ENCODE results near the gene NUP188. TPM values are rescaled to one million over a fixed set of nuclear protein-coding genes. Genes with fewer than 3 reads are reported as not detected.
A peak's percentile ranks its signal among the peaks of the same experiment; 100 is the strongest.

NUP188 gene
- total and polyA plus RNA-seq, 4 donors, result 6.9 to 34.7 (median 19.2) TPM

- TF ChIP-seq RXRA (IDR thresholded peaks at IDR 0.05) (peak; percentile 29 to 44), ZBTB33 (IDR thresholded peaks at IDR 0.05) (no peak), YY1 (IDR thresholded peaks at IDR 0.05) (peak; percentile 88), EGR1 (IDR thresholded peaks at IDR 0.05; ENCODE audit: low read depth in 2 of 2) (peak in 1 of 2 donors; percentile 27), HNF4A (conservative IDR thresholded peaks at IDR 0.05) (peak; percentile 33 to 38), TAF1 (conservative IDR thresholded peaks at IDR 0.05) (peak; percentile 44), MAX (IDR thresholded peaks at IDR 0.05) (no peak), RAD21 (IDR thresholded peaks at IDR 0.05) (peak; percentile 32 to 43), JUND (IDR thresholded peaks at IDR 0.05) (peak in 1 of 2 donors; percentile 24), NR2F2 (IDR thresholded peaks at IDR 0.05) (no peak)
Observed at GRCh38 chr9:129036241-129036922, 88.9 kb downstream of the NUP188 start, which contains the start of gene MIGA2 (continued).

- Histone ChIP-seq H3K9ac (ENCODE audit: low read depth in 1 of 2, low read length in 2 of 2) (peak overlapping the region; percentile 33 to 61), H3K4me3 (ENCODE audit: low read depth in 1 of 3, low read length in 3 of 3) (peak overlapping the region; percentile 86 to 96 (median 87)), H3K4me1 (ENCODE audit: control insufficient read depth in 4 of 4, insufficient read depth in 4 of 4, low read length in 3 of 4) (peaks cover 10 to 24% (median 19%) of the 10 kb centered on the region in 4 donors), H3K36me3 (ENCODE audit: control insufficient read depth in 4 of 4, insufficient read depth in 3 of 4, low read depth in 1 of 4, low read length in 3 of 4) (peaks cover 0 to 5% (median 1%) of the 10 kb centered on the region in 4 donors), H3K27ac (ENCODE audit: low read depth in 1 of 2, low read length in 2 of 2) (no peak overlapping the region), H3K9me3 (ENCODE audit: control insufficient read depth in 4 of 4, low read length in 3 of 4) (no peaks in the 10 kb centered on the region), H3K27me3 (ENCODE audit: control insufficient read depth in 4 of 4, insufficient read depth in 4 of 4, low read length in 3 of 4) (no peaks in the 10 kb centered on the region)
- no peak for TF ChIP-seq FOXA1 (IDR thresholded peaks at IDR 0.05)
- no peak for TF ChIP-seq RAD21 (IDR thresholded peaks at IDR 0.05)
- no peak for TF ChIP-seq GABPA (IDR thresholded peaks at IDR 0.05 in 1 of 2, conservative IDR thresholded peaks at IDR 0.05 in 1 of 2)
- no peak for TF ChIP-seq EGR1 (IDR thresholded peaks at IDR 0.05; ENCODE audit: low read depth in 2 of 2)
- no peak for TF ChIP-seq SP1 (IDR thresholded peaks at IDR 0.05)
- no peak for TF ChIP-seq CTCF (IDR thresholded peaks at IDR 0.05; ENCODE audit: low read depth, low read length, missing input control)
- no peak for TF ChIP-seq FOXA2 (IDR thresholded peaks at IDR 0.05)
- 15% methylated on average over 32 of the region's 32 CpGs for WGBS
- DNase-seq (ENCODE audit: low spot score), result peak; percentile 52
Observed at GRCh38 chr9:129036923-129037766, 89.6 kb downstream of the NUP188 start.

- no peak for DNase-seq (ENCODE audit: low spot score)
- Histone ChIP-seq H3K9ac (ENCODE audit: low read depth in 1 of 2, low read length in 2 of 2) (no peak overlapping the region), H3K4me1 (ENCODE audit: control insufficient read depth in 4 of 4, insufficient read depth in 4 of 4, low read length in 3 of 4) (peaks cover 10 to 24% (median 19%) of the 10 kb centered on the region in 4 donors), H3K4me3 (ENCODE audit: low read depth in 1 of 3, low read length in 3 of 3) (peak overlapping the region in 1 of 3 donors; percentile 96), H3K27me3 (ENCODE audit: control insufficient read depth in 4 of 4, insufficient read depth in 4 of 4, low read length in 3 of 4) (no peaks in the 10 kb centered on the region), H3K9me3 (ENCODE audit: control insufficient read depth in 4 of 4, low read length in 3 of 4) (no peaks in the 10 kb centered on the region), H3K36me3 (ENCODE audit: control insufficient read depth in 4 of 4, insufficient read depth in 3 of 4, low read depth in 1 of 4, low read length in 3 of 4) (peaks cover 0 to 11% (median 4%) of the 10 kb centered on the region in 4 donors), H3K27ac (ENCODE audit: low read depth in 1 of 2, low read length in 2 of 2) (no peak overlapping the region)
- 61% methylated on average over 6 of the region's 6 CpGs for WGBS
- TF ChIP-seq GABPA (IDR thresholded peaks at IDR 0.05 in 1 of 2, conservative IDR thresholded peaks at IDR 0.05 in 1 of 2) (no peak), YY1 (IDR thresholded peaks at IDR 0.05) (no peak), REST (IDR thresholded peaks at IDR 0.05) (no peak), EGR1 (IDR thresholded peaks at IDR 0.05; ENCODE audit: low read depth in 2 of 2) (no peak), RXRA (IDR thresholded peaks at IDR 0.05) (no peak), HNF4A (conservative IDR thresholded peaks at IDR 0.05) (no peak), FOXA2 (IDR thresholded peaks at IDR 0.05) (no peak), ATF3 (IDR thresholded peaks at IDR 0.05) (no peak), ZBTB33 (IDR thresholded peaks at IDR 0.05) (no peak), SP1 (IDR thresholded peaks at IDR 0.05) (no peak), TAF1 (conservative IDR thresholded peaks at IDR 0.05) (no peak)
Observed at GRCh38 chr9:129037767-129038098, 90.2 kb downstream of the NUP188 start.

Measured in liver (tissue), 9 donors.